ENCODE results near the gene CCDC197. TPM values are rescaled to one million over a fixed set of nuclear protein-coding genes. Genes with fewer than 3 reads are reported as not detected.
A peak's percentile ranks its signal among the peaks of the same experiment; 100 is the strongest.

The CCDC197 gene
- total RNA-seq, 1 donor from 2014 or later: not detected

GRCh38 chr14:94043111-94043755 is 46.1 kb downstream of the CCDC197 start:
- no peak for DNase-seq (ENCODE audit: low spot score)

- no peak for DNase-seq (ENCODE audit: low spot score)
Observed at GRCh38 chr14:94043756-94044475, 46.8 kb downstream of the CCDC197 start.

GRCh38 chr14:94044476-94045091 is 47.5 kb downstream of the CCDC197 start:
- no peak for DNase-seq (ENCODE audit: low spot score)

- no peak for DNase-seq (ENCODE audit: low spot score)
Observed at GRCh38 chr14:94045101-94045500, 48.0 kb downstream of the CCDC197 start.

- DNase-seq (ENCODE audit: low spot score): no peak
Observed at GRCh38 chr14:94045563-94046345, 48.7 kb downstream of the CCDC197 start.

- DNase-seq (ENCODE audit: low spot score): no peak
Observed at GRCh38 chr14:94046696-94047250, 49.7 kb downstream of the CCDC197 start.

GRCh38 chr14:94047581-94047980 is 50.5 kb downstream of the CCDC197 start:
- DNase-seq (ENCODE audit: low spot score): no peak

- peak; percentile 26 for DNase-seq (ENCODE audit: low spot score)
Observed at GRCh38 chr14:94048691-94049624, 51.9 kb downstream of the CCDC197 start.

GRCh38 chr14:94049625-94050023 is 52.5 kb downstream of the CCDC197 start:
- peak; percentile 3 for DNase-seq (ENCODE audit: low spot score)

GRCh38 chr14:94050231-94050880 is 53.3 kb downstream of the CCDC197 start:
- peak; percentile 41 for DNase-seq (ENCODE audit: low spot score)

GRCh38 chr14:94051115-94051514 is 54.0 kb downstream of the CCDC197 start:
- no peak for DNase-seq (ENCODE audit: low spot score)

- no peak for DNase-seq (ENCODE audit: low spot score)
Observed at GRCh38 chr14:94051779-94052178, 54.7 kb downstream of the CCDC197 start.

- DNase-seq (ENCODE audit: low spot score): no peak
Observed at GRCh38 chr14:94052199-94052598, 55.1 kb downstream of the CCDC197 start.

GRCh38 chr14:94052662-94053061 is 55.6 kb downstream of the CCDC197 start:
- no peak for DNase-seq (ENCODE audit: low spot score)

GRCh38 chr14:94054401-94054800 is 57.3 kb downstream of the CCDC197 start:
- DNase-seq (ENCODE audit: low spot score): no peak

GRCh38 chr14:94054936-94055335 is 57.8 kb downstream of the CCDC197 start:
- DNase-seq (ENCODE audit: low spot score): no peak

GRCh38 chr14:94056579-94057308 is 59.6 kb downstream of the CCDC197 start:
- DNase-seq (ENCODE audit: low spot score): no peak

- no peak for DNase-seq (ENCODE audit: low spot score)
Observed at GRCh38 chr14:94058128-94058673, 61.1 kb downstream of the CCDC197 start.
